Measurements from ENCODE around the gene KDM4C. TPM values are rescaled to one million over a fixed set of nuclear protein-coding genes. Genes with fewer than 3 reads are reported as not detected.

Gene KDM4C
- total and polyA plus RNA-seq, 2 of the 8 experiments (the other 6 are each of a cell fraction or from before 2014, with no cell fraction given) = 13.0 to 26.1 TPM

- Histone ChIP-seq H2BK120ac (replicated peaks; ENCODE audit: low read depth, low read length) (no peak overlapping the region), H4K8ac (ENCODE audit: extremely low read depth, insufficient read depth, low read length) (no peak overlapping the region), H3K23me2 (ENCODE audit: low read depth, low read length) (no peaks in the 10 kb centered on the region), H4K5ac (ENCODE audit: insufficient read length, low read depth, low read length) (no peak overlapping the region), H4K20me1 (replicated peaks in 1 of 2; ENCODE audit: control insufficient read depth in 1 of 2, insufficient read depth in 2 of 2, low read length in 2 of 2) (no peaks in the 10 kb centered on the region), H3K36me3 (ENCODE audit: control insufficient read depth in 2 of 4, insufficient read depth in 4 of 4, low read length in 3 of 4) (no peaks in the 10 kb centered on the region), H2AFZ (ENCODE audit: low read length) (no peak overlapping the region), H3K14ac (ENCODE audit: insufficient read length) (no peak overlapping the region), H3K4ac (replicated peaks; ENCODE audit: insufficient read length, low read depth, low read length) (no peak overlapping the region), H3K4me1 (replicated peaks in 1 of 4; ENCODE audit: control insufficient read depth in 3 of 4, insufficient read depth in 4 of 4, low read length in 3 of 4) (no peaks in the 10 kb centered on the region), H3K27ac (ENCODE audit: low read depth, low read length) (no peak overlapping the region), H3K79me2 (ENCODE audit: control insufficient read depth in 1 of 2, insufficient read depth in 2 of 2, low read length in 2 of 2) (no peaks in the 10 kb centered on the region), H2BK20ac (ENCODE audit: low read length) (no peak overlapping the region), H3K18ac (ENCODE audit: extremely low read depth, low read length) (no peak overlapping the region), H2AK5ac (ENCODE audit: low read depth, low read length) (no peak overlapping the region), H3K4me2 (ENCODE audit: insufficient read depth in 1 of 2, low read depth in 2 of 2, low read length in 2 of 2) (no peak overlapping the region), H3K4me3 (ENCODE audit: extremely low read depth in 1 of 4, insufficient read depth in 2 of 4, low read depth in 3 of 4, low read length in 4 of 4) (no peak overlapping the region), H3K79me1 (ENCODE audit: low read depth, low read length) (no peaks in the 10 kb centered on the region; the same call in 1 of the 2 replicates), H3K27me3 (replicated peaks in 1 of 4; ENCODE audit: control insufficient read depth in 3 of 4, extremely low read depth in 1 of 4, insufficient read depth in 3 of 4, low read length in 3 of 4) (no peaks in the 10 kb centered on the region), H2BK5ac (ENCODE audit: low read depth, low read length) (no peak overlapping the region), H2BK15ac (ENCODE audit: low read length) (no peak overlapping the region), H3K9ac (replicated peaks in 1 of 4; ENCODE audit: extremely low read depth in 1 of 4, low read depth in 3 of 4, low read length in 3 of 4) (no peak overlapping the region), H3K23ac (ENCODE audit: insufficient read length) (no peak overlapping the region), H2BK12ac (ENCODE audit: low read depth, low read length) (no peak overlapping the region), H3K56ac (replicated peaks; ENCODE audit: insufficient read length, low read depth, low read length) (no peak overlapping the region), H3K9me3 (ENCODE audit: insufficient read depth in 2 of 2, low read depth in 1 of 2, low read length in 1 of 2) (no peaks in the 10 kb centered on the region), H4K91ac (replicated peaks; ENCODE audit: insufficient read length, low read length) (no peak overlapping the region)
- no peak for FAIRE-seq
- TF ChIP-seq USF2 (IDR thresholded peaks at IDR 0.05; ENCODE audit: low read length) (peak; percentile 64), TAF1 (IDR thresholded peaks at IDR 0.05; ENCODE audit: low read depth, low read length) (no peak), YY1 (IDR thresholded peaks at IDR 0.05; ENCODE audit: low read depth, low read length) (no peak), TCF12 (IDR thresholded peaks at IDR 0.05; ENCODE audit: low read depth, low read length) (no peak), POLR2AphosphoS5 (IDR thresholded peaks at IDR 0.05; ENCODE audit: low read depth, low read length) (no peak), TEAD4 (IDR thresholded peaks at IDR 0.05; ENCODE audit: low read depth, low read length) (no peak), SAP30 (IDR thresholded peaks at IDR 0.05; ENCODE audit: insufficient read depth, insufficient replicate concordance, low read length) (no peak)
- TF ChIP-seq, protein P1, sequence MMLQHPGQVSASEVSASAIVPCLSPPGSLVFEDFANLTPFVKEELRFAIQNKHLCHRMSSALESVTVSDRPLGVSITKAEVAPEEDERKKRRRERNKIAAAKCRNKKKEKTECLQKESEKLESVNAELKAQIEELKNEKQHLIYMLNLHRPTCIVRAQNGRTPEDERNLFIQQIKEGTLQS (IDR thresholded peaks at IDR 0.05; ENCODE audit: insufficient read depth, low read depth, low read length) = no peak
- TF ChIP-seq, protein P2, sequence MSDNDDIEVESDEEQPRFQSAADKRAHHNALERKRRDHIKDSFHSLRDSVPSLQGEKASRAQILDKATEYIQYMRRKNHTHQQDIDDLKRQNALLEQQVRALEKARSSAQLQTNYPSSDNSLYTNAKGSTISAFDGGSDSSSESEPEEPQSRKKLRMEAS (IDR thresholded peaks at IDR 0.05) = no peak
- ChIA-PET POLR2A (ENCODE audit: partially characterized antibody) (no interaction called here), CTCF (ENCODE audit: partially characterized antibody) (interaction anchor here (1.0 to 1.7 kb wide), 2 partner anchors 10 to 46 kb away, joined by 3 to 4 read pairs; no protein-coding TSS in a partner anchor)
- no peak for DNase-seq (ENCODE audit: low read depth in 1 of 2, low spot score in 2 of 2)
- 91% methylated on average over 3 of the region's 3 CpGs; no CpG with 5 or more reads in 1 of the 2 experiments for WGBS, 2 experiments (ENCODE audit: extremely low coverage in 1 of 2, insufficient coverage in 1 of 2, insufficient read length in 1 of 2, insufficient replicate concordance in 2 of 2, low coverage in 1 of 2, low lambda C conversion rate in 2 of 2, missing lambda C conversion rate in 1 of 2)
Measured at GRCh38 chr9:6969805-6970204, 212.0 kb downstream of the KDM4C start.

Measured in H1 (cell line).